Measurements from ENCODE around the gene PEX26.

- TF ChIP-seq CTCF (optimal IDR thresholded peaks at IDR 0.05 in 1 of 3, IDR thresholded peaks at IDR 0.05 in 1 of 3, conservative IDR thresholded peaks at IDR 0.05 in 1 of 3; ENCODE audit: extremely low read depth in 1 of 3, insufficient read depth in 2 of 3, low read length in 3 of 3) (no peak), EZH2 (IDR thresholded peaks at IDR 0.05; ENCODE audit: low read length) (no peak)
Measured at GRCh38 chr22:18048041-18048440, 29.7 kb upstream of the PEX26 start.

All from keratinocyte (primary cell).